Natural killer cell treated with Interleukin-12 subunit alpha and Interleukin-12 subunit beta and Interleukin-15 and Interleukin-18, amount 100 ng/mL, for 72 hours (primary cell): Measurements from ENCODE around the gene PCED1B. TPM values are rescaled to one million over a fixed set of nuclear protein-coding genes. Genes with fewer than 3 reads are reported as not detected.
"Not testable (repeated sequence)": the region's sequence is repeated elsewhere in the genome, so short reads cannot be mapped to it uniquely, and the experiment has no call there.

ENCODE experiments used
- ATAC-seq, 2 donors: fragments of 150-1000 bp; cut with Tn5 transposase in 1 of 2; sonication (Bioruptor Pico), chemical (Tn5 transposase) in 1 of 2; 2 replicates each; pipeline ENCODE4 v1.10.0; 2021
- DNase-seq: peaks from one replicate; pipeline ENCODE4 v3.0.0; 2022; ENCODE audit warnings: low spot score
- H3K27ac Mint-ChIP-seq, 2 donors: 1 replicate in 1 of 2; 2 replicates in 1 of 2; pipeline ENCODE4 v1.8.0; 2022; ENCODE audit warnings: mixed read lengths in 2 of 2, mild to moderate bottlenecking in 1 of 2, moderate library complexity in 1 of 2
- H3K27me3 Mint-ChIP-seq, 2 donors: 1 replicate in 1 of 2; 2 replicates in 1 of 2; pipeline ENCODE4 v1.8.0; 2022; ENCODE audit warnings: mixed read lengths in 2 of 2
- H3K36me3 Mint-ChIP-seq: one replicate; pipeline ENCODE4 v1.8.0; 2022; ENCODE audit warnings: mixed read lengths
- H3K4me1 Mint-ChIP-seq, 2 donors: 1 replicate in 1 of 2; 2 replicates in 1 of 2; pipeline ENCODE4 v1.8.0; 2022; ENCODE audit warnings: low read depth in 2 of 2, mixed read lengths in 2 of 2, mild to moderate bottlenecking in 1 of 2
- H3K4me3 Mint-ChIP-seq: one replicate; pipeline ENCODE4 v1.8.0; 2022; ENCODE audit warnings: mixed read lengths
- H3K9me3 Mint-ChIP-seq: 2 replicates; pipeline ENCODE4 v1.8.0; 2022; ENCODE audit warnings: mixed read lengths
- total RNA-seq, 2 donors: library from RNA; stranded (reverse); gene quantifications; one replicate each; pipeline ENCODE4 v1.2.3, GENCODE V29; 2022

Gene PCED1B
- total RNA-seq, 2 donors from 2014 or later = 39.5 to 41.2 TPM

DNA sequence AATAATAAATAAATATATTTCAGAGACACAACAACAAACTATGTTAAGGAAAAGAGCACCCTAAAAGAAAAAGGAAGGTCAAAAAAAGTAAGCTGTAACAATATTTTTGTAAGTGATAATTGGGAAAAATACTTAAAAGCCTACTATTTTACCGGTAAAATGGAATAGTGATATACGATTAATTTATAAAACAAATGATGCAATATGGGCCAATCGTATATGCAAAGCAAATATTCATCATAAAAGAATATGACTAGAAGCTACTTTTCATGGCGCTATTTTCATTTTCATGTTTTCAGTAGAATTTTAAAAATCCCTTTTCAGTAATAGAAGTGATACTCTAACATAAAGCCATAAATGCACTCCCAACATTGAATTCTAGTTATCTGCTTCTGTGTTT, 131.4 kb downstream of the PCED1B start:
- Mint-ChIP-seq H3K36me3 (peaks cover 14% of the 10 kb centered on the region), H3K4me1 (peaks cover 65 to 77% of the 10 kb centered on the region in 2 donors), H3K27me3 (no peaks in the 10 kb centered on the region), H3K27ac (peak overlapping the region; percentile 81 to 99), H3K9me3 (no peaks in the 10 kb centered on the region), H3K4me3 (peak overlapping the region; percentile 80)
- ATAC-seq (no peak), DNase-seq (no peak)

DNA sequence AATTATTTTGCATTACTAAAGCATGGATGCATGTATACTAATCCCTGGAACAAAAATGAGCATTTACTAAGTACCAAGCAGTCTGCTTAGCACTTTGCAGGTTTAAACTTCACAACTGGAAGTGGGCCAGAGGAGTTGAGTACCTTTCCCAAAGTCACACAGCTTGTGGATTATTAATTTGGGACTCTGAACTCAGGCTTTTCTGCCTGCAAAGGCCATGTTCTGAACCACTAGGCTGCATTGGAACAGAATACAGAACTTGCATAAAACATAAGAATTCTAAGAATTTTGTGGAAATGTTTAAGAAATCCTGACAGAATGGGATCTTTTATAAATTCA, 133.2 kb downstream of the PCED1B start:
- Mint-ChIP-seq H3K27ac (peak overlapping the region; percentile 96 to 99), H3K4me3 (peak overlapping the region; percentile 89), H3K9me3 (no peaks in the 10 kb centered on the region), H3K27me3 (no peaks in the 10 kb centered on the region), H3K36me3 (peaks cover 20% of the 10 kb centered on the region), H3K4me1 (peaks cover 56 to 75% of the 10 kb centered on the region in 2 donors)
- DNase-seq (no peak), ATAC-seq (no peak)

DNA sequence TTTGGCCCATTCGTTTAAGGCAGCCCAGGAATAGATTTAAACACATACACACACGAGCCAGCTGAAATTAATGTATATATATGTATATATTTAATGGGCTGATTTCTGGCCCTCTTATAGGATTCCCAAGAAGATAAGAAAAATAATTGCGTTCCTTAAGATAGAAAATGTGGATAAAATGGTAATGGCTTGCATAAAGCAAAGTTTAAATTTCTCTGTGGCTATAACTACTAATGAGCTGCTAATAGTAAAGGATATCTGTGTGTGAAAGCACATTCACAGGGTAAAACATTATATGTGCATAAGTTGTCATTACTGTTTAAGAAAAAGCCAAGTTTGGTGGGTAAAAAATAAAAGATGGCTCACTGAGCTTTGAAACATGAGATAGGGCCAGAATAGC, 134.0 kb downstream of the PCED1B start:
- H3K27ac Mint-ChIP-seq = peak overlapping the region; percentile 96 to 99
- DNase-seq (no peak), ATAC-seq (no peak)
- H3K4me1 Mint-ChIP-seq = peaks cover 58 to 77% of the 10 kb centered on the region in 2 donors
- no peaks in the 10 kb centered on the region for H3K9me3 Mint-ChIP-seq
- H3K36me3 Mint-ChIP-seq = peaks cover 20% of the 10 kb centered on the region
- no peaks in the 10 kb centered on the region for H3K27me3 Mint-ChIP-seq
- peak overlapping the region; percentile 89 for H3K4me3 Mint-ChIP-seq

DNA sequence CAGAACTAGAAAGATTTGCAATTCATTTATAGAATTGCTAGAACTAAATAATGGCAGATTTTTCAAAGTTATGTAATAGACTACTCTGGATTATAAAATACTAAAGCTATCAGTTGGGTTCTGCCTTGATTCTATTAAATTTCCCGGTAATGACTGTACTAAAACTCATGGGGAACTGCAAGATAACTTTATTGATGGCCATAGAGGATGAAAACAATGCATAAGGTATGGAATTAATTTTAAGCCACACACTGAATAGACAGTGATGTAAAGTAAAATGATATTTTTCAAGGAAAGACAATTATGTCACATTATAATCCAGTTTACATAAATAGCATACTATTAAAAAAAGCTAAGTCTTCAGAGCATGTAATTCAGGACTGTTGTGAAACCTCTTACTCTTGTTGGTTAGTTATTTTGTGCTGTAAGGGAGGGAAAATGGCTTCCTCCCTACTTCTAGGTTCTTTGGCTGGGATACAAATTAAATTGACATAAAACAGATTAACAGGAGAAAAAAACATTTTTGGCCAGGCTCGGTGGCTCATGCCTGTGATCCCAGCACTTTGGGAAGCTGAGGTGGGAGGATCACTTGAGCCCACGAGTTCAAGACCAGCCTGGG, 134.7 kb downstream of the PCED1B start:
- Mint-ChIP-seq H3K4me1 (peaks cover 52 to 71% of the 10 kb centered on the region in 2 donors), H3K4me3 (peak overlapping the region; percentile 89), H3K36me3 (peaks cover 20% of the 10 kb centered on the region), H3K27me3 (no peaks in the 10 kb centered on the region), H3K9me3 (no peaks in the 10 kb centered on the region), H3K27ac (peak overlapping the region; percentile 96 to 99)
- ATAC-seq (no peak), DNase-seq (no peak)

GRCh38 chr12:47214771-47215170, 135.3 kb downstream of the PCED1B start:
- no peak for ATAC-seq
- peaks cover 53 to 73% of the 10 kb centered on the region in 2 donors for H3K4me1 Mint-ChIP-seq

GRCh38 chr12:47216150-47216677, 136.8 kb downstream of the PCED1B start:
- H3K27ac Mint-ChIP-seq = peak overlapping the region; percentile 96 to 99
- peak overlapping the region; percentile 89 for H3K4me3 Mint-ChIP-seq
- peaks cover 55 to 72% of the 10 kb centered on the region in 2 donors for H3K4me1 Mint-ChIP-seq
- H3K36me3 Mint-ChIP-seq = peaks cover 19% of the 10 kb centered on the region
- ATAC-seq = peak; percentile 88 to 90
- no peaks in the 10 kb centered on the region for H3K9me3 Mint-ChIP-seq
- no peaks in the 10 kb centered on the region for H3K27me3 Mint-ChIP-seq
- peak; percentile 88 for DNase-seq

More at GRCh38 chr12:47214771-47215170, 135.3 kb downstream of the PCED1B start:
- H3K27me3 Mint-ChIP-seq = no peaks in the 10 kb centered on the region
- DNase-seq = no peak
- peaks cover 16% of the 10 kb centered on the region for H3K36me3 Mint-ChIP-seq
- H3K9me3 Mint-ChIP-seq = no peaks in the 10 kb centered on the region
- H3K4me3 Mint-ChIP-seq = peak overlapping the region; percentile 89
- peak overlapping the region; percentile 96 to 99 for H3K27ac Mint-ChIP-seq

DNA sequence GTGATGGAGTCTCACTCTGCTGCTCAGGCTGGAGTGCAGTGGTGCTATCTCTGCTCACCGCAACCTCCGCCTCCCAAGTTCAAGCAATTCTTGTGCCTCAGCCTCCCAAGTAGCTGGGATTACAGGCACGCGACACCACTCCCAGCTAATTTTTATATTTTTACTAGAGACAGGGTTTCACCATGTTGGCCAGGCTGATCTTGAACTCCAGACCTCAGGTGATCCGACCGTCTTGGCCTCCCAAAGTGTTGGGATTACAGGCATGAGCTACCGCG, 138.1 kb downstream of the PCED1B start:
- Mint-ChIP-seq H3K4me1 (peaks cover 55 to 72% of the 10 kb centered on the region in 2 donors), H3K4me3 (peak overlapping the region; percentile 89)

DNA sequence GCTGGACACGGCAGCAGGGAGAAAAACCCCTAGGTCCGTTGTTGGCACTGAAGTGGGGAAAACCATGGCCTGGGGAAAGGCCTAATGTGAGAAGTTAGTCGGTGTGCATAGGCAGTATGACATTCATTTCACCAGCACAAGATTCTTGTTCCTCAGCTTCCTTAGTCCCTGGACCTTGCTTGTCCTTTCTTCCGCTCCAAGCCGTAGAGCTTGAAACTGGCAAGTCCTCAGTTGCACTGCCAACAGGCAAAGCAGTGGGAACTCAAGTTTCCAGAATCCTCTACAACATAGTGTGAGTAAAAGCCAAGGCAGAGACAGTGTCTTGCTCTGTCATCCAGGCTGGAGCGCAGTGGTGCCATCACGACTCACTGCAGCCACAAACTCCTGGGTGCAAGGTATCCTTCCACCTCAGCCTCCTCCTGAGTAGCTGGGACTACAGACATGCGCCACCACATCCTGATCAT, 138.8 kb downstream of the PCED1B start:
- ATAC-seq = peak in 1 of 2 donors; percentile 26
- peak overlapping the region; percentile 96 to 99 for H3K27ac Mint-ChIP-seq
- peak overlapping the region; percentile 89 for H3K4me3 Mint-ChIP-seq
- peaks cover 61 to 72% of the 10 kb centered on the region in 2 donors for H3K4me1 Mint-ChIP-seq
- DNase-seq = no peak
- H3K36me3 Mint-ChIP-seq = peaks cover 26% of the 10 kb centered on the region
- H3K9me3 Mint-ChIP-seq = no peaks in the 10 kb centered on the region
- H3K27me3 Mint-ChIP-seq = no peaks in the 10 kb centered on the region

More for the DNA sequence above, 138.1 kb downstream of the PCED1B start:
- Mint-ChIP-seq H3K36me3 (peaks cover 19% of the 10 kb centered on the region), H3K27ac (peak overlapping the region; percentile 96 to 99)
- H3K9me3 Mint-ChIP-seq, H3K27me3 Mint-ChIP-seq, DNase-seq, ATAC-seq: not testable (repeated sequence)

GRCh38 chr12:47219243-47219642, 139.8 kb downstream of the PCED1B start:
- DNase-seq = no peak

GRCh38 chr12:47221256-47222023, 142.0 kb downstream of the PCED1B start:
- H3K4me3 Mint-ChIP-seq = peak overlapping the region; percentile 56
- H3K36me3 Mint-ChIP-seq = peaks cover 28% of the 10 kb centered on the region
- H3K27me3 Mint-ChIP-seq = no peaks in the 10 kb centered on the region
- H3K27ac Mint-ChIP-seq = peak overlapping the region; percentile 53 to 89
- no peaks in the 10 kb centered on the region for H3K9me3 Mint-ChIP-seq
- ATAC-seq = no peak
- peaks cover 53 to 72% of the 10 kb centered on the region in 2 donors for H3K4me1 Mint-ChIP-seq
- DNase-seq = no peak

More at GRCh38 chr12:47219243-47219642, 139.8 kb downstream of the PCED1B start:
- ATAC-seq = no peak
- H3K4me1 Mint-ChIP-seq = peaks cover 59 to 71% of the 10 kb centered on the region in 2 donors
- peaks cover 22% of the 10 kb centered on the region for H3K36me3 Mint-ChIP-seq
- H3K27me3 Mint-ChIP-seq = no peaks in the 10 kb centered on the region
- H3K9me3 Mint-ChIP-seq = no peaks in the 10 kb centered on the region
- H3K4me3 Mint-ChIP-seq = peak overlapping the region; percentile 55
- H3K27ac Mint-ChIP-seq = peak overlapping the region; percentile 68 to 96

DNA sequence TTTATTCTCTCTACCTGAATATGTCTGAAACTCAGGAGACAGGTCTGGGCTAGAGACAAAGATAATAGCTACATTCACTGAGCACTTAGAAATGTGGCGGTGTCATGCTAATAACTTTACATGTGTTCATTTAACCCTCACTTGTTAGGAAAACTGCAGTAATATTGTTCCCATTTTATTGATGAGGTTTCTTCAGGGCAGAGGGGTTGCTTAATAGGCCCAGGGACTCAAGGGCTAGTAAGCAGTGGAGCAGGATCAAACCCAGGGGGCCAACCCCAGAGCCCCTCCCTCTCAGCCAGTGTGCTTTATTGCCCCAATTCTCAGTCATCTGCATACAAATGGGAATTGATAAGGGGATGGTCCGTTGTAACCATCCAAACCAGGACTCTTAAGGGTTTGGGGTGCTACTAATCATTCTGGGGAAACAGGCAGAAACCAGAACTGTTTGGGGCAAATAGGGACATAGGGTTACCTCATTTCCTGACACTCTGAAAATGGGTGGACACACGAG, 143.2 kb downstream of the PCED1B start:
- peaks cover 48 to 63% of the 10 kb centered on the region in 2 donors for H3K4me1 Mint-ChIP-seq
- ATAC-seq = no peak
- peak overlapping the region; percentile 86 to 90 for H3K27ac Mint-ChIP-seq
- peak overlapping the region; percentile 83 for H3K4me3 Mint-ChIP-seq
- peaks cover 21% of the 10 kb centered on the region for H3K36me3 Mint-ChIP-seq
- no peaks in the 10 kb centered on the region for H3K9me3 Mint-ChIP-seq
- H3K27me3 Mint-ChIP-seq = no peaks in the 10 kb centered on the region
- no peak for DNase-seq

DNA sequence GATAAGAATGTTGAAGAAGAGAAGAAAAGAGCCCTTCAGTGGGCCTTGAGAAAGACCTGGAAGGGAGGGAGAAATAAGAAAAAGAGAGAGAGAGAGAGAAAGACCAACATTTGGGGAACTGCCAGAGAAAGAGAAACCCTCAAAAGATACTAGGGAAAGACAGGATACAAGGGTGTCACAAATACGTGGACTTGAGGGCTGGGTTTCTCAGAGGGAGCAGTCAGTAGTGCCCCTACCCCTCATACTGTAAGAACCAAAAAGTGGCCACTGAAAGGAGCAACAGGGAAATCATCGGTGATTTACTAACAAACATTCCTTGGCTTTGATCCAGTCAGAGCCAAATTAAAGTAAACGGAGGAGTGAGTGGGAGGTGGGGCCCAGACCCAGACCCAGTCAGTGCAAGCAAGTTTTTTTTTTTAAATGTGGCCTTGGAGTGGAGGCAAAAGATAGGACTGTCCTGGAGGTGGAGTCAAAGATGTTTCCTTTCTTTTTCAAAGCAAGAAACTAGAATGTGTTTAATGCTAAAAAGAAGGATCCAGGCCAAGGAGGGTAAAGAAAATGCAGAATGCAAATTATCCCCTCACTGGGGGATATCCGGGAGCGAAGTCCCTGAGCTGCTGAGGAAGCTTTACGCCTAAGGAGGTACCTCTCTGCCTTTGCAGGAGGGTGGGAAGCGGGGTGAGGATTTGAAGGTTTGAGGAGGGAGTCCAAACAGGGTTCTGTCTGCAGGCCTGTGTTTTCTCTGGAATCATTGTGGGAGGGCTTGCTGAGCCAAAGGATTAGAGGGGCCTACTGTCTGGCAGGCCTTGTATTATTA, 143.8 kb downstream of the PCED1B start:
- no peaks in the 10 kb centered on the region for H3K27me3 Mint-ChIP-seq
- no peaks in the 10 kb centered on the region for H3K9me3 Mint-ChIP-seq
- peaks cover 48 to 57% of the 10 kb centered on the region in 2 donors for H3K4me1 Mint-ChIP-seq
- DNase-seq = no peak
- H3K36me3 Mint-ChIP-seq = peaks cover 21% of the 10 kb centered on the region
- H3K27ac Mint-ChIP-seq = peak overlapping the region; percentile 86 to 90
- H3K4me3 Mint-ChIP-seq = peak overlapping the region; percentile 83
- ATAC-seq = peak in 1 of 2 donors; percentile 40

DNA sequence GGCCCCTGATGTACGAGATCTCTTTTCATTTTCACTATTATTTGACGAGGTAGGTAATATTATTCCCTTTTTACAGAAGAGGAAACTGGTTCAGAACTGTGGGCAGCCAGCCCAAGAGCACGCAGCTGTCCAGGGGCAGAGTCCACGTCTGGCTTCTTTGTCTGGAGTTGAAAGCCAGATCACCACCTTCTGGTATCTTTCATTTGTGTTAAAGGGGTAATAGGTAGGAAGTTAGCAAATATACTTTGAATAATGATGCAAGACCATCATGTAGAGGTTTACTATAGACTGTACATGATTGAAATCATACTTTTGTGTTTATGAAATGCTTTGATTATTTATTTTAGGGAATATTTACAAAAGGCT, 144.4 kb downstream of the PCED1B start:
- H3K27ac Mint-ChIP-seq = peak overlapping the region; percentile 86 to 90
- peak overlapping the region; percentile 83 for H3K4me3 Mint-ChIP-seq
- H3K27me3 Mint-ChIP-seq = no peaks in the 10 kb centered on the region
- peaks cover 21% of the 10 kb centered on the region for H3K36me3 Mint-ChIP-seq
- ATAC-seq = no peak
- H3K4me1 Mint-ChIP-seq = peaks cover 47 to 57% of the 10 kb centered on the region in 2 donors
- no peak for DNase-seq
- H3K9me3 Mint-ChIP-seq = no peaks in the 10 kb centered on the region
